DND-41 (cell line): Measurements from ENCODE around the gene HBG2.

Experiments used
- ATAC-seq: fragments of 200-7000 bp; cut with Tn5 transposase; 3 replicates; pipeline ENCODE4 v1.9.1; 2021; ENCODE audit warnings: low read depth; ENCODE audit not compliant: insufficient read depth
- DNase-seq: peaks from one replicate; pipeline ENCODE4 v3.0.0-alpha.2; 2020
- H2AFZ ChIP-seq: 2 replicates; pipeline ENCODE4 v1.6.0; 2012; ENCODE audit warnings: low read depth, low read length
- H3K27ac ChIP-seq: 2 replicates; pipeline ENCODE4 v1.5.1; 2012; ENCODE audit warnings: low read length, inconsistent platforms
- H3K27me3 ChIP-seq: fragments of 200-600 bp; sonication (generic); 2 replicates; pipeline ENCODE4 v1.6.0; 2012; ENCODE audit warnings: low read length, mild to moderate bottlenecking, inconsistent platforms; ENCODE audit not compliant: insufficient read depth, poor library complexity
- H3K36me3 ChIP-seq: 2 replicates; pipeline ENCODE4 v1.5.1; 2012; ENCODE audit warnings: low read length, inconsistent platforms; ENCODE audit not compliant: insufficient read depth
- H3K4me1 ChIP-seq: 2 replicates; pipeline ENCODE4 v1.5.1; 2012; ENCODE audit warnings: mild to moderate bottlenecking, low read length; ENCODE audit not compliant: insufficient read depth
- H3K4me2 ChIP-seq: 2 replicates; pipeline ENCODE4 v1.6.0; 2012; ENCODE audit warnings: mild to moderate bottlenecking, moderate library complexity, low read length, inconsistent platforms; ENCODE audit not compliant: insufficient read depth
- H3K4me3 ChIP-seq, 2 experiments: fragments of 200-600 bp in 1 of 2; shearing (Covaris generic) in 1 of 2; 2 replicates each; pipeline ENCODE4 v1.5.1; 2012 to 2016; ENCODE audit warnings: inconsistent platforms in 2 of 2, low read length in 2 of 2, mild to moderate bottlenecking in 2 of 2, low read depth in 1 of 2, moderate library complexity in 1 of 2
- H3K79me2 ChIP-seq: 2 replicates; pipeline ENCODE4 v1.6.0; 2012; ENCODE audit warnings: low read length, inconsistent platforms; ENCODE audit not compliant: insufficient read depth
- H3K9ac ChIP-seq: 2 replicates; pipeline ENCODE4 v1.6.0; 2012; ENCODE audit warnings: low read depth, mild to moderate bottlenecking, inconsistent platforms, low read length, moderate library complexity
- H3K9me3 ChIP-seq: 2 replicates; pipeline ENCODE4 v1.5.1; 2012; ENCODE audit warnings: low read length, moderate library complexity, mild to moderate bottlenecking, inconsistent platforms; ENCODE audit not compliant: insufficient read depth, severe bottlenecking
- H4K20me1 ChIP-seq: 2 replicates; pipeline ENCODE4 v1.6.0; 2012; ENCODE audit warnings: low read length; ENCODE audit not compliant: insufficient read depth
- EZH2 ChIP-seq: IDR thresholded peaks from 3 replicates; pipeline ENCODE4 v1.6.1; 2012; ENCODE audit warnings: borderline replicate concordance, low read depth, mild to moderate bottlenecking, moderate library complexity, low read length, inconsistent platforms; ENCODE audit not compliant: severe bottlenecking
- TF ChIP-seq, protein P1 (sequence below): IDR thresholded peaks from 2 replicates; pipeline ENCODE4 v1.5.1; 2012; ENCODE audit warnings: borderline replicate concordance, low read length, moderate library complexity, mild to moderate bottlenecking; ENCODE audit not compliant: poor library complexity, severe bottlenecking; ENCODE audit errors: extremely low read depth

The HBG2 gene

DNA sequence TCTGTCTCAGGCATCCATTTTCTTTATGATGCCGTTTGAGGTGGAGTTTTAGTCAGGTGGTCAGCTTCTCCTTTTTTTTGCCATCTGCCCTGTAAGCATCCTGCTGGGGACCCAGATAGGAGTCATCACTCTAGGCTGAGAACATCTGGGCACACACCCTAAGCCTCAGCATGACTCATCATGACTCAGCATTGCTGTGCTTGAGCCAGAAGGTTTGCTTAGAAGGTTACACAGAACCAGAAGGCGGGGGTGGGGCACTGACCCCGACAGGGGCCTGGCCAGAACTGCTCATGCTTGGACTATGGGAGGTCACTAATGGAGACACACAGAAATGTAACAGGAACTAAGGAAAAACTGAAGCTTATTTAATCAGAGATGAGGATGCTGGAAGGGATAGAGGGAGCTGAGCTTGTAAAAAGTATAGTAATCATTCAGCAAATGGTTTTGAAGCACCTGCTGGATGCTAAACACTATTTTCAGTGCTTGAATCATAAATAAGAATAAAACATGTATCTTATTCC, 26.1 kb upstream of the HBG2 start:
- Histone ChIP-seq H3K27ac (no peak overlapping the region), H3K9me3 (no peaks in the 10 kb centered on the region), H3K79me2 (no peaks in the 10 kb centered on the region), H3K36me3 (no peaks in the 10 kb centered on the region), H3K4me1 (no peaks in the 10 kb centered on the region), H3K27me3 (no peaks in the 10 kb centered on the region), H3K4me3 (no peak overlapping the region), H3K9ac (no peak overlapping the region), H2AFZ (no peak overlapping the region), H4K20me1 (no peaks in the 10 kb centered on the region), H3K4me2 (no peak overlapping the region)
- ATAC-seq (no peak), DNase-seq (peak; percentile 8)
- no peak for TF ChIP-seq EZH2
- TF ChIP-seq, protein P1, sequence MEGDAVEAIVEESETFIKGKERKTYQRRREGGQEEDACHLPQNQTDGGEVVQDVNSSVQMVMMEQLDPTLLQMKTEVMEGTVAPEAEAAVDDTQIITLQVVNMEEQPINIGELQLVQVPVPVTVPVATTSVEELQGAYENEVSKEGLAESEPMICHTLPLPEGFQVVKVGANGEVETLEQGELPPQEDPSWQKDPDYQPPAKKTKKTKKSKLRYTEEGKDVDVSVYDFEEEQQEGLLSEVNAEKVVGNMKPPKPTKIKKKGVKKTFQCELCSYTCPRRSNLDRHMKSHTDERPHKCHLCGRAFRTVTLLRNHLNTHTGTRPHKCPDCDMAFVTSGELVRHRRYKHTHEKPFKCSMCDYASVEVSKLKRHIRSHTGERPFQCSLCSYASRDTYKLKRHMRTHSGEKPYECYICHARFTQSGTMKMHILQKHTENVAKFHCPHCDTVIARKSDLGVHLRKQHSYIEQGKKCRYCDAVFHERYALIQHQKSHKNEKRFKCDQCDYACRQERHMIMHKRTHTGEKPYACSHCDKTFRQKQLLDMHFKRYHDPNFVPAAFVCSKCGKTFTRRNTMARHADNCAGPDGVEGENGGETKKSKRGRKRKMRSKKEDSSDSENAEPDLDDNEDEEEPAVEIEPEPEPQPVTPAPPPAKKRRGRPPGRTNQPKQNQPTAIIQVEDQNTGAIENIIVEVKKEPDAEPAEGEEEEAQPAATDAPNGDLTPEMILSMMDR: no peak

DNA sequence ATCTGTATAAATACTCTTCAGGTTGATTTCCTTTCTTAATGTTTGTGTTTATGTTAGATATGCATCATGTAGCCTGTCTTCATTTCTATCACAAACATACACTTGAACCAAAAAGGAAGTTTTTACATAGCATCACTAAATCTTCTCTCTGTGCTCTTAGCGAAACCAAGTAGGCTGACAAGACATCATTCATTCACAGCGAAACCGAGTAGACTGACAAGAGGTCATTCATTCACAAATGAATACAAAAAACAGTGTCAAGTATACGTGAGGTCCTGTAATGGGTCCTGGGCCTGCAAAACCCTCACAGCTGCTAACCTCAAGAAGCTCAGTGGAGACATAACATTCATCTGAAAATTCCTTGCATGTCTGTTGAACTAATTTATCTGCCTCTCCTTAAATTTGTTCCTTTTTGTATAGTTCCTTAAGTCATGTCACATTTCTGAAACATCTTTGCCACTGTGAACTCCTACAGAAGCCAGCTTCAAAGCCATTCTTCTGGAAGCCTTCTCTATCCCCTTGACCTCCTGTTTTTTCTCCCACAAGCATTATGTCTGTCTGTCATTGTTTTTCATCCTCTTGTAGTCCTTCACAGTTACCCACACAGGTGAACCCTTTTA, 25.0 kb upstream of the HBG2 start:
- TF ChIP-seq, protein P1: no peak
- no peak for TF ChIP-seq EZH2
- Histone ChIP-seq H2AFZ (no peak overlapping the region), H3K4me3 (no peak overlapping the region), H3K4me1 (no peaks in the 10 kb centered on the region), H3K4me2 (no peak overlapping the region), H3K27me3 (peaks cover 2% of the 10 kb centered on the region), H3K36me3 (no peaks in the 10 kb centered on the region), H3K9ac (no peak overlapping the region), H4K20me1 (no peaks in the 10 kb centered on the region), H3K9me3 (no peaks in the 10 kb centered on the region), H3K27ac (no peak overlapping the region), H3K79me2 (no peaks in the 10 kb centered on the region)
- no peak for DNase-seq
- ATAC-seq: no peak

DNA sequence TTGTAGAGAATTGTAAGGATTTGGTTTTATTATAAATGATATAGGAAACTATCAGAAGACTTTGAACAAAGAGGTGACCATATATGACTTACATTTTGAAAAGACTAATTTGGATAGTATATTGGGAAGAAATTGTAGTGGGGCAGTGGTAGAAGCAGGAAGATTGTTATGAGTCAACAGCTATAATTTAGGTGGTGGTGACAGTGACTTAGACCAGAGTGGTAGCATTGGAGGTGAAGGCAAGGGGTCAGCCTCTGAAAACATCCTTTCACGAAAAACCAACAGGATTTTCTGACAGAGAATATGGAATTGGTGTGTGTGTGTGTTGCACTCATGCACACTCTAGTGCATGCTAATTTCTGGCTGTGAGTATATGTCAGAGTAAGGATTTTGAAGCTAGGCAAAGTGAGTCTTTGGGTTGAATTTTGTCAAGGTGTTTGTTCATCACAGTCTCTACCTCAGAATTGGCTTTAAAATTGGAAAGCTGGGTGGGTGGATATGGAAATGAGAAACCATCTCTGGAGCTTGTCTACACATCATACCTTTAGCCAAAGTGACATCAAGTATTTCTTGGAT, 23.3 kb upstream of the HBG2 start:
- no peak for ATAC-seq
- Histone ChIP-seq H3K9ac (no peak overlapping the region), H3K9me3 (no peaks in the 10 kb centered on the region)

More for the DNA sequence above, 23.3 kb upstream of the HBG2 start:
- H3K4me2 ChIP-seq: no peak overlapping the region
- H3K4me3 ChIP-seq: no peak overlapping the region
- TF ChIP-seq, protein P1: no peak
- TF ChIP-seq EZH2: no peak
- H2AFZ ChIP-seq: no peak overlapping the region
- no peaks in the 10 kb centered on the region for H3K4me1 ChIP-seq
- no peaks in the 10 kb centered on the region for H3K79me2 ChIP-seq
- no peak for DNase-seq
- H4K20me1 ChIP-seq: no peaks in the 10 kb centered on the region
- H3K27ac ChIP-seq: no peak overlapping the region
- peaks cover 6% of the 10 kb centered on the region for H3K27me3 ChIP-seq
- no peaks in the 10 kb centered on the region for H3K36me3 ChIP-seq
